HEK293 (cell line): ENCODE results near the gene ARMC8.

Experiments
- REST ChIP-seq: fragments of 450-650 bp; formaldehyde crosslinking; IDR thresholded peaks from 2 replicates; pipeline ENCODE4 v1.5.1; 2016; ENCODE audit warnings: missing biosample characterization, missing genetic modification characterization
- SETDB1 ChIP-seq: IDR thresholded peaks from one replicate; pipeline ENCODE4 v1.6.1; 2017; ENCODE audit warnings: mild to moderate bottlenecking, low read length, moderate library complexity, mixed read lengths; ENCODE audit not compliant: insufficient read length
- ZFP3 ChIP-seq: fragments of 450-650 bp; formaldehyde crosslinking; IDR thresholded peaks from 2 replicates; pipeline ENCODE4 v1.5.1; 2016; ENCODE audit warnings: low read depth, missing biosample characterization, missing genetic modification characterization
- ZFP37 ChIP-seq: fragments of 450-650 bp; formaldehyde crosslinking; IDR thresholded peaks from 2 replicates; pipeline ENCODE4 v1.5.1; 2016; ENCODE audit warnings: missing biosample characterization, missing genetic modification characterization
- ZNF121 ChIP-seq: fragments of 450-650 bp; formaldehyde crosslinking; IDR thresholded peaks from 2 replicates; pipeline ENCODE4 v1.5.1; 2016; ENCODE audit warnings: missing biosample characterization, missing genetic modification characterization
- ZNF239 ChIP-seq: fragments of 450-650 bp; formaldehyde crosslinking; IDR thresholded peaks from 2 replicates; pipeline ENCODE4 v1.5.1; 2016; ENCODE audit warnings: missing biosample characterization, missing genetic modification characterization
- ZNF274 ChIP-seq, 2 experiments: fragments of 200-500 bp in 1 of 2; fragments of 450-650 bp in 1 of 2; sonication (Bioruptor generic) in 1 of 2; formaldehyde crosslinking in 1 of 2; IDR thresholded peaks; 2 replicates each; pipeline versions ENCODE4 v1.5.1 to v1.6.1; 2014 to 2016; ENCODE audit warnings: borderline replicate concordance in 1 of 2, inconsistent platforms in 1 of 2, low read length in 1 of 2, missing biosample characterization in 1 of 2, missing genetic modification characterization in 1 of 2
- ZNF404 ChIP-seq: fragments of 450-650 bp; formaldehyde crosslinking; IDR thresholded peaks from 2 replicates; pipeline ENCODE4 v1.5.1; 2017; ENCODE audit warnings: missing biosample characterization, missing genetic modification characterization
- ZNF558 ChIP-seq: fragments of 450-650 bp; formaldehyde crosslinking; IDR thresholded peaks from 2 replicates; pipeline ENCODE4 v1.5.1; 2016; ENCODE audit warnings: missing biosample characterization, missing genetic modification characterization
- ZNF654 ChIP-seq: fragments of 450-650 bp; formaldehyde crosslinking; IDR thresholded peaks from 2 replicates; pipeline ENCODE4 v1.5.1; 2016; ENCODE audit warnings: low read depth, missing biosample characterization, missing genetic modification characterization
- ZNF792 ChIP-seq: fragments of 450-650 bp; formaldehyde crosslinking; IDR thresholded peaks from 2 replicates; pipeline ENCODE4 v1.5.1; 2016; ENCODE audit warnings: missing biosample characterization, missing genetic modification characterization
- TF ChIP-seq, protein P1 (sequence below): fragments of 450-650 bp; formaldehyde crosslinking; IDR thresholded peaks from 2 replicates; pipeline ENCODE4 v1.5.1; 2016; ENCODE audit warnings: missing biosample characterization, missing genetic modification characterization, low read depth
- TF ChIP-seq, protein P2 (sequence below): fragments of 450-650 bp; formaldehyde crosslinking; IDR thresholded peaks from 2 replicates; pipeline ENCODE4 v1.5.1; 2016; ENCODE audit warnings: missing biosample characterization, missing genetic modification characterization
- TF ChIP-seq, protein P3 (sequence below): fragments of 450-650 bp; formaldehyde crosslinking; conservative IDR thresholded peaks from 2 replicates; pipeline ENCODE4 v1.5.1; 2016; ENCODE audit warnings: low read depth, missing biosample characterization, missing genetic modification characterization

- TF ChIP-seq, protein P1, sequence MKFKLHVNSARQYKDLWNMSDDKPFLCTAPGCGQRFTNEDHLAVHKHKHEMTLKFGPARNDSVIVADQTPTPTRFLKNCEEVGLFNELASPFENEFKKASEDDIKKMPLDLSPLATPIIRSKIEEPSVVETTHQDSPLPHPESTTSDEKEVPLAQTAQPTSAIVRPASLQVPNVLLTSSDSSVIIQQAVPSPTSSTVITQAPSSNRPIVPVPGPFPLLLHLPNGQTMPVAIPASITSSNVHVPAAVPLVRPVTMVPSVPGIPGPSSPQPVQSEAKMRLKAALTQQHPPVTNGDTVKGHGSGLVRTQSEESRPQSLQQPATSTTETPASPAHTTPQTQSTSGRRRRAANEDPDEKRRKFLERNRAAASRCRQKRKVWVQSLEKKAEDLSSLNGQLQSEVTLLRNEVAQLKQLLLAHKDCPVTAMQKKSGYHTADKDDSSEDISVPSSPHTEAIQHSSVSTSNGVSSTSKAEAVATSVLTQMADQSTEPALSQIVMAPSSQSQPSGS (tag by site-specific recombination), result no peak
- TF ChIP-seq, protein P2, sequence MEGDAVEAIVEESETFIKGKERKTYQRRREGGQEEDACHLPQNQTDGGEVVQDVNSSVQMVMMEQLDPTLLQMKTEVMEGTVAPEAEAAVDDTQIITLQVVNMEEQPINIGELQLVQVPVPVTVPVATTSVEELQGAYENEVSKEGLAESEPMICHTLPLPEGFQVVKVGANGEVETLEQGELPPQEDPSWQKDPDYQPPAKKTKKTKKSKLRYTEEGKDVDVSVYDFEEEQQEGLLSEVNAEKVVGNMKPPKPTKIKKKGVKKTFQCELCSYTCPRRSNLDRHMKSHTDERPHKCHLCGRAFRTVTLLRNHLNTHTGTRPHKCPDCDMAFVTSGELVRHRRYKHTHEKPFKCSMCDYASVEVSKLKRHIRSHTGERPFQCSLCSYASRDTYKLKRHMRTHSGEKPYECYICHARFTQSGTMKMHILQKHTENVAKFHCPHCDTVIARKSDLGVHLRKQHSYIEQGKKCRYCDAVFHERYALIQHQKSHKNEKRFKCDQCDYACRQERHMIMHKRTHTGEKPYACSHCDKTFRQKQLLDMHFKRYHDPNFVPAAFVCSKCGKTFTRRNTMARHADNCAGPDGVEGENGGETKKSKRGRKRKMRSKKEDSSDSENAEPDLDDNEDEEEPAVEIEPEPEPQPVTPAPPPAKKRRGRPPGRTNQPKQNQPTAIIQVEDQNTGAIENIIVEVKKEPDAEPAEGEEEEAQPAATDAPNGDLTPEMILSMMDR, result no peak
- TF ChIP-seq ZNF274 (IDR thresholded peaks at IDR 0.05; ENCODE audit: low read length) (no peak), ZNF274 (tag by site-specific recombination; IDR thresholded peaks at IDR 0.05; ENCODE audit: borderline replicate concordance) (no peak), ZNF654 (no peak), ZFP37 (tag by site-specific recombination) (no peak), ZNF558 (tag by site-specific recombination) (no peak), ZFP3 (tag by site-specific recombination) (no peak), ZNF404 (tag by site-specific recombination) (no peak), SETDB1 (no peak), ZNF121 (tag by site-specific recombination) (no peak), ZNF792 (tag by site-specific recombination) (no peak), REST (tag by site-specific recombination) (no peak), ZNF239 (tag by site-specific recombination) (no peak)
- TF ChIP-seq, protein P3, sequence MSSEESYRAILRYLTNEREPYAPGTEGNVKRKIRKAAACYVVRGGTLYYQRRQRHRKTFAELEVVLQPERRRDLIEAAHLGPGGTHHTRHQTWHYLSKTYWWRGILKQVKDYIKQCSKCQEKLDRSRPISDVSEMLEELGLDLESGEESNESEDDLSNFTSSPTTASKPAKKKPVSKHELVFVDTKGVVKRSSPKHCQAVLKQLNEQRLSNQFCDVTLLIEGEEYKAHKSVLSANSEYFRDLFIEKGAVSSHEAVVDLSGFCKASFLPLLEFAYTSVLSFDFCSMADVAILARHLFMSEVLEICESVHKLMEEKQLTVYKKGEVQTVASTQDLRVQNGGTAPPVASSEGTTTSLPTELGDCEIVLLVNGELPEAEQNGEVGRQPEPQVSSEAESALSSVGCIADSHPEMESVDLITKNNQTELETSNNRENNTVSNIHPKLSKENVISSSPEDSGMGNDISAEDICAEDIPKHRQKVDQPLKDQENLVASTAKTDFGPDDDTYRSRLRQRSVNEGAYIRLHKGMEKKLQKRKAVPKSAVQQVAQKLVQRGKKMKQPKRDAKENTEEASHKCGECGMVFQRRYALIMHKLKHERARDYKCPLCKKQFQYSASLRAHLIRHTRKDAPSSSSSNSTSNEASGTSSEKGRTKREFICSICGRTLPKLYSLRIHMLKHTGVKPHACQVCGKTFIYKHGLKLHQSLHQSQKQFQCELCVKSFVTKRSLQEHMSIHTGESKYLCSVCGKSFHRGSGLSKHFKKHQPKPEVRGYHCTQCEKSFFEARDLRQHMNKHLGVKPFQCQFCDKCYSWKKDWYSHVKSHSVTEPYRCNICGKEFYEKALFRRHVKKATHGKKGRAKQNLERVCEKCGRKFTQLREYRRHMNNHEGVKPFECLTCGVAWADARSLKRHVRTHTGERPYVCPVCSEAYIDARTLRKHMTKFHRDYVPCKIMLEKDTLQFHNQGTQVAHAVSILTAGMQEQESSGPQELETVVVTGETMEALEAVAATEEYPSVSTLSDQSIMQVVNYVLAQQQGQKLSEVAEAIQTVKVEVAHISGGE (tag by site-specific recombination), result no peak
Observed at GRCh38 chr3:138238711-138239110, 51.6 kb downstream of the ARMC8 start.
